ENCODE results near the gene EIF6. TPM values are rescaled to one million over a fixed set of nuclear protein-coding genes. Genes with fewer than 3 reads are reported as not detected.

Gene EIF6
- total RNA-seq, 2 donors from 2014 or later, result 23.0 to 44.3 TPM

DNA sequence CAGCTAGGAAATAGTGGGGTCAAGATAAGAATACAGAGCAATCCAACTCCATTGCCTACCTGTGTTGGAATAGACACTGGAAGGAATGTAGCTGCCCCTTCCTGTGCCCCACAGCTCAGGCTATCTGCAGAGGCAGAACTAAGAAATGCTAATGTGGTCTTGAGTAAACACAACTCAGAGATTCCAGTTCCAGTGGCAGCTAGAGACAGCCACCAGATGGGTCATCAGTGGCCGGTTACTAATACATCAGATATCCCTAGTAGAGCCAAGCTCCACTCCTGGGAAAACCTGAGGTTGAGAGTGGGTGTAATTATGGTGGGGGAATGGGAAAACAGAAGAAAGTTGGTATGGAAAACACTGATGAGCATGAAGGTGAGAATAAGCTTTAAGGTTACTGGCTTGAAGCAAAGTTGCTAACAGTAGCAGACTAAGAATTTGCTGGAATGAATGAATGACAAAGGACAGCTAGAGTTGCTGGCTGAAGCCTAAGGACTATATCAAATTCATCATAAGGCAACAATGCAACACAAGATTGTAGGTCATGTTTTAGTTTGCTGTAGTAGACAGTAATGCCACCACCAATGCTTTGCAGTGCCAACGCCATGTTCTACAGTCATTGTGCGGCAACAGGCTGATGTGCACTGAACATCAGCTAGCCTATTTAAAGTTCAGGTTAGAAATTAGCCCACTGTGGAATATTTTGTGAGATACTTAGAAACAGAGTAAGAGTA, 36.0 kb upstream of the EIF6 start:
- H3K4me3 ChIP-seq, result no peak overlapping the region
- DNase-seq (ENCODE audit: low spot score), result no peak
- peaks cover 0 to 11% of the 10 kb centered on the region in 2 donors for H3K4me1 ChIP-seq
- H3K9me3 ChIP-seq, result no peaks in the 10 kb centered on the region
- TF ChIP-seq, protein P1, sequence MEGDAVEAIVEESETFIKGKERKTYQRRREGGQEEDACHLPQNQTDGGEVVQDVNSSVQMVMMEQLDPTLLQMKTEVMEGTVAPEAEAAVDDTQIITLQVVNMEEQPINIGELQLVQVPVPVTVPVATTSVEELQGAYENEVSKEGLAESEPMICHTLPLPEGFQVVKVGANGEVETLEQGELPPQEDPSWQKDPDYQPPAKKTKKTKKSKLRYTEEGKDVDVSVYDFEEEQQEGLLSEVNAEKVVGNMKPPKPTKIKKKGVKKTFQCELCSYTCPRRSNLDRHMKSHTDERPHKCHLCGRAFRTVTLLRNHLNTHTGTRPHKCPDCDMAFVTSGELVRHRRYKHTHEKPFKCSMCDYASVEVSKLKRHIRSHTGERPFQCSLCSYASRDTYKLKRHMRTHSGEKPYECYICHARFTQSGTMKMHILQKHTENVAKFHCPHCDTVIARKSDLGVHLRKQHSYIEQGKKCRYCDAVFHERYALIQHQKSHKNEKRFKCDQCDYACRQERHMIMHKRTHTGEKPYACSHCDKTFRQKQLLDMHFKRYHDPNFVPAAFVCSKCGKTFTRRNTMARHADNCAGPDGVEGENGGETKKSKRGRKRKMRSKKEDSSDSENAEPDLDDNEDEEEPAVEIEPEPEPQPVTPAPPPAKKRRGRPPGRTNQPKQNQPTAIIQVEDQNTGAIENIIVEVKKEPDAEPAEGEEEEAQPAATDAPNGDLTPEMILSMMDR (IDR thresholded peaks at IDR 0.05), result no peak
- no peak overlapping the region for H3K27ac ChIP-seq
- H3K27me3 ChIP-seq, result no peaks in the 10 kb centered on the region
- H3K36me3 ChIP-seq, result no peaks in the 10 kb centered on the region

DNA sequence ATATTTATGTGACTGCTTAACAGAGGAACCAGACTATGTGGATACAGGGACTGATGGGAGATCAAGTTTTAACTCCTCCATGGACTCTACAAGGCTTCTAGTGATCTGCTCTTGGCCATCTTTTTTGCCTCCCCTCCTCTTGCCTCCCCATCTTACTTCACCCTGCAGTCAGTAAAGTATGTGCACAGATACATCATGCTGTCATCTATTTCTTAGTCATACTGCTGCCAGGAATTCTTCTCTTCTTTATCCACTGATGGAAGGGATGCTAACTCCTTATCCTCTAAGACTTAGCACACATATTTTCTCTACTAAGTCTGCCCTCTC, 35.3 kb upstream of the EIF6 start:
- H3K4me1 ChIP-seq, result peaks cover 0 to 11% of the 10 kb centered on the region in 2 donors
- no peaks in the 10 kb centered on the region for H3K27me3 ChIP-seq
- no peak overlapping the region for H3K4me3 ChIP-seq
- no peaks in the 10 kb centered on the region for H3K36me3 ChIP-seq
- DNase-seq (ENCODE audit: low spot score), result no peak
- no peak overlapping the region for H3K27ac ChIP-seq
- no peaks in the 10 kb centered on the region for H3K9me3 ChIP-seq
- TF ChIP-seq, protein P1 (IDR thresholded peaks at IDR 0.05), result no peak

DNA sequence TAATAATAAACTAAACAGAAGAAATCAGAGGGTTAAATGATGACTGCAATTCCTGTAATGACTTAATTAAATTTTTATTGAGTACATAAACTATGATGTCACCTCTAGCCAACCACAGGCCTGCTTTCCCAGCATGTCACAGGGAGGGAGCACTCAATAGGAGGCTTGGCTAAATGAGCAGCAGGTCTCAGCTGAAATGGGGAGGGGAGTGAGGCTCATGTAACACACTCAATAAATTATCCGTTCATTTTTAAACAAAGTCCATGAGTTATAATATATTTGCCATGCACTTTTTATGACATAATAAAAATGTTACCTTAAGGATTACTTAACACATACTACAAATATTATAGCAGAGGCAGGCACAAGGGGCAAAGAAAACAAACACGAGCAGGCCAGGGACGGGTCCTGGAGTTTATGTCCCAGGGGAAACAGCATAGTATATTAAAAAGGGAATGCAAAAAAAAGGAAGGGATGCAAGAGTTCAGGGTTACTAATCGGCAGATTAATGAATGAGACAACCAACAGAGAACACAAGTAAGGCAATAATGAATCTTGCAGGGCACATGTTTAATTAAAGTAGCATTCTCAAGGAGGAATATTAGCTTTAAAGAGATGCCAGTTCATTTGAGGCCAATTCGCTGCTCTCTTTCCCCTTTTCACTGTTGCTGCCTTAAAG, 34.8 kb upstream of the EIF6 start:
- TF ChIP-seq, protein P1 (IDR thresholded peaks at IDR 0.05), result no peak
- Histone ChIP-seq H3K36me3 (no peaks in the 10 kb centered on the region), H3K4me1 (peaks cover 0 to 11% of the 10 kb centered on the region in 2 donors), H3K4me3 (no peak overlapping the region), H3K27me3 (no peaks in the 10 kb centered on the region), H3K9me3 (no peaks in the 10 kb centered on the region), H3K27ac (peak overlapping the region in 1 of 2 donors; percentile 49)
- DNase-seq (ENCODE audit: low spot score), result no peak

DNA sequence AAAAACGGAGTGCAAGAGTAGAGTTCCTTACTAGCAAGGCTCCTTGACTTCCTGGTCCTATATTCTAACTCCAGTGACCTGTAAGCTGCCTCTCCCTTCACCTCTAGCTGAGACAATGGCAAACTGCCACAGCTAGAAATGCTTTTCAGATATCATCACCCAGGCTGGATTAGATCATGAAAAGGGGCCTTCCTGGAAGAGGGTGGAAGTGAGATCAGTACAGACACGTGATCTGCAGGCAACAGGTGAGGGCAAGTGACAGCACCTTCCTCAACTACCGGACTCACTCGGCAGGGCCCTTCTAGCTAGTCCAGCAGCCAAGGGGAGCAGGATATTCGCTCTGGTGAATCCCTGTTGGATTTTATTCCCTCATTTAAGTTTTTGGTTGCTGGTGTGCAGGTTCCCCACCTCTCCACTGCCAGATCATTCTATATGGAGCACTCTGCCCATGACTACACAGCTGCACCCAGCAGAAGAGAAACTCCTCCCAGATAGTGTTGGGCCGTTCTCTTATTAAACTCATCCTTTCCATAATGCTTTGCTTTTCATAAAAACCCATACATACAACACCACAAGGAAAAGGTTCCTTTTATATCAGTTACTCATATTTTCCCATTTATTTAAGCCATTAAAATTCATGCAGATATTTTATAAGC, 34.1 kb upstream of the EIF6 start:
- Histone ChIP-seq H3K27ac (peak overlapping the region; percentile 15 to 49), H3K36me3 (no peaks in the 10 kb centered on the region), H3K9me3 (no peaks in the 10 kb centered on the region), H3K4me3 (no peak overlapping the region), H3K27me3 (no peaks in the 10 kb centered on the region), H3K4me1 (peaks cover 0 to 11% of the 10 kb centered on the region in 2 donors)
- DNase-seq (ENCODE audit: low spot score), result no peak
- TF ChIP-seq, protein P1 (IDR thresholded peaks at IDR 0.05), result no peak

DNA sequence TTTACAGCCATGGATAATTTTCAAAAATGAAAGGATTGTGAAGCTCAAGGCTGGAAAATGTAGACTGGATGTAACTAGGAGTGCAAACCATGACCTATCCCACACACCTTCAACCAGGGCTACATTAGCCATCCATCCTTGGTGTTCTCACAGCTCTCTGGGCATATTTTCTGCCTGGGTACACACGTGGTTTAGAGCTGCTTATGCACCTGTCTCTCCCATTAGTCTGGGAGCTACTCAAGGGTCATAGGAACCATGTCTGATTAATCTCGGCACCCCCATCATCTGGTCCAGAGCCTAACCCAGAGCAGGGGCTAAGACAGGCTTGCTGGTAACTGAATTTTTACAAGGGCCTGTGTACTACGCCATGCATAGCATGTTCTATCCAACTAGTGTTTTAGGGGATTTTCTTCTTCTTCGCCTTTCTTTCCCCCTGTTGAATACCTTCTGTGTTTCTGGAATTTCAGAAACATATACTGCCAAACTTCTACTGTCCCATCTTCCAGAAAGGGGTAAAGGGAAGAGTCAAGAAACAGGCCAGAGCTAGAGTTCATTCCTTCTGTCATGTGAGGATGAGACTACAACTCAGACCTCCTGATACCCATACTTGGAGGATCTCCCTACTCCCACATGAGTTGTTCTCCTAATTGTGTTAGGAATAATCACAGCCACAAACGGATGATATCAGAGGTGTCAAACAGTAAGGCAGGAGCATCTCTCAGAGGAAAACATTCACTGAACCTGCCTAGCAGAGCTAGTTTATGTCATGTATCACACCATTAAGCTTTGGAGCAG, 33.0 kb upstream of the EIF6 start:
- no peak overlapping the region for H3K4me3 ChIP-seq
- H3K36me3 ChIP-seq, result no peaks in the 10 kb centered on the region
- no peak for DNase-seq (ENCODE audit: low spot score)
- peaks cover 0 to 11% of the 10 kb centered on the region in 2 donors for H3K4me1 ChIP-seq
- H3K9me3 ChIP-seq, result no peaks in the 10 kb centered on the region
- TF ChIP-seq, protein P1 (IDR thresholded peaks at IDR 0.05), result no peak
- no peaks in the 10 kb centered on the region for H3K27me3 ChIP-seq
- peak overlapping the region in 1 of 2 donors; percentile 49 for H3K27ac ChIP-seq
